ENCODE measurements around the gene HDGFL2.

- TF ChIP-seq CTCF (IDR thresholded peaks at IDR 0.05; ENCODE audit: low read length) (no peak), EZH2 (optimal IDR thresholded peaks at IDR 0.05; ENCODE audit: low read depth, low read length) (no peak)
Observed at GRCh38 chr19:4455719-4456475, 16.2 kb upstream of the HDGFL2 start.
